Transverse colon (tissue), 4 donors: ENCODE measurements around the gene KLHDC9. TPM values are rescaled to one million over a fixed set of nuclear protein-coding genes. Genes with fewer than 3 reads are reported as not detected.

ENCODE experiments used
- DNase-seq: peaks from one replicate; pipeline ENCODE4 v3.0.0-alpha.2; 2019
- H3K27ac ChIP-seq, 4 donors: fragments of 200-600 bp; sonication (generic); 2 replicates each; pipeline ENCODE4 v1.5.1; 2016 to 2018; ENCODE audit warnings: inconsistent platforms in 4 of 4
- H3K27me3 ChIP-seq: fragments of 200-600 bp; sonication (generic); 2 replicates; pipeline ENCODE4 v1.5.1; 2017; ENCODE audit warnings: inconsistent platforms
- H3K36me3 ChIP-seq, 4 donors: fragments of 200-600 bp; sonication (generic); 2 replicates each; pipeline ENCODE4 v1.5.1; 2017 to 2019; ENCODE audit warnings: inconsistent platforms in 4 of 4
- H3K4me1 ChIP-seq, 4 donors: fragments of 200-600 bp; sonication (generic); 2 replicates each; pipeline ENCODE4 v1.5.1; 2017 to 2020; ENCODE audit warnings: inconsistent platforms in 4 of 4
- H3K4me3 ChIP-seq, 4 donors: fragments of 200-600 bp; sonication (generic); 1 replicate in 1 of 4; 2 replicates in 3 of 4; pipeline versions ENCODE4 v1.5.1 to v1.6.1; 2017 to 2019; ENCODE audit warnings: inconsistent platforms in 4 of 4
- H3K9me3 ChIP-seq, 2 donors: fragments of 200-600 bp; sonication (generic); 2 replicates each; pipeline ENCODE4 v1.5.1; 2017 to 2019; ENCODE audit warnings: inconsistent platforms in 2 of 2
- EP300 ChIP-seq: sonication (generic); formaldehyde crosslinking; IDR thresholded peaks from one replicate; pipeline ENCODE4 v1.6.1; 2017; ENCODE audit warnings: antibody characterized with exemption, low read depth
- POLR2A ChIP-seq: fragments of 450-650 bp; IDR thresholded peaks from one replicate; pipeline ENCODE4 v1.6.1; 2016; ENCODE audit warnings: antibody characterized with exemption, mild to moderate bottlenecking, moderate library complexity
- POLR2AphosphoS5 ChIP-seq, 3 donors: sonication (generic); formaldehyde crosslinking; IDR thresholded peaks; one replicate each; pipeline ENCODE4 v1.6.1; 2016; ENCODE audit warnings: antibody characterized with exemption in 3 of 3
- WGBS, 2 donors: methylation state at CpG; one replicate each; pipeline ENCODE4 v1.1.5; 2018; ENCODE audit warnings: low coverage in 1 of 2; 5-methylcytosine and 5-hydroxymethylcytosine counted together
- in situ Hi-C, 4 donors: fragments of 200-750 bp; cut with MboI; loops; one replicate each; pipeline versions ENCODE4 v1.15.0 to v1.15.1; 2017; ENCODE audit warnings: low sequenced_read_pairs in 3 of 4, low pct_ligation_motif_present in 1 of 4, low pct_unique_long_range_greater_than_20kb in 1 of 4
- intact Hi-C: fragments of 100-400 bp; cut with DNase I; formaldehyde crosslinking; loops from one replicate; pipeline ENCODE4 v1.15.1; 2023; ENCODE audit warnings: low total_unique reads
- total RNA-seq, 4 donors: library from RNA; depleted of rRNA; stranded (reverse); fragments of >200 nt; gene quantifications; one replicate each; pipeline ENCODE4 v1.1.0, GENCODE V29; 2016
- TF ChIP-seq, protein P1 (sequence below), 5 experiments: fragments of 200-600 bp in 3 of 5; fragments of 450-650 bp in 2 of 5; sonication (generic) in 3 of 5; IDR thresholded peaks; 1 replicate in 2 of 5; 2 replicates in 3 of 5; pipeline ENCODE4 v1.5.1; 2016 to 2017; ENCODE audit warnings: antibody characterized with exemption in 5 of 5, inconsistent platforms in 3 of 5, mild to moderate bottlenecking in 2 of 5, moderate library complexity in 1 of 5

The KLHDC9 gene
- total RNA-seq, 4 donors from 2014 or later = 0.80 to 16.9 (median 8.7) TPM; not detected in 1

DNA sequence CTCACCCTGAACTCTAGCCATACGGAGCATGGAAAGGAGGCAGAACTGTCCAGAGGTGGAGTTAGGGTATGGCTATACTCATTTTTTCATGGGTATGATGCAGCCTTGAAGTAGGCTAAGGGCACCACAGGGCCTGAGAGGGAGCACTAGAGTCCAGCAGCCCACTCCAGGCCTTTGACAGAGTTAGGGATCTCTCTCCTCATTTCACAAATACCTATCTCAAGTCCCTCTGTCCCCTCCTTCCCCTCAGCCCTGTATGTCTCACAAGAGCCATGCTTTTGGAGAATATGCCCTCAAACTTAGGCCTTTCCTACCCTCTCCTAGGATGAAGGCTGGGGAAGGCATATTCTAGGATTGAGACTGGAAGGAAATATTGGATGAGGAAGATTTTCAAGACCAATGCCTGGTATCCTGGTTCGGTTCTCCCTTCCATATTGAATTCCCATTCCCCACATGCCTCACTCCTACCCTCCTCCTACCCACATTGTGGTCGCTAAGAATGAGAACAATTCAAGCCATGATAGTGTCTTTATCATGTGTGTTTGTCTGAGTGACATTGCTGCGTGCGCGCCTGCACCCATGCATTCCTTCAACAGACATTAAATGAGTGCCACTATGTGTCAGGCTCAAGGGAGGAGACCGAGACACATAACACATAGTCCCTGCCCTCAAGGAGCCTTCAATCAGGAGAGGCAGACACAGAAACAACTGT, 6.2 kb upstream of the KLHDC9 start:
- peaks cover 0 to 21% (median 6%) of the 10 kb centered on the region in 4 donors for H3K4me1 ChIP-seq
- in situ Hi-C loops = loop anchor here in 2 of 4 donors (5.0 to 25.0 kb wide), 3 partner anchors 95 to 255 kb away; no protein-coding TSS in a partner anchor

DNA sequence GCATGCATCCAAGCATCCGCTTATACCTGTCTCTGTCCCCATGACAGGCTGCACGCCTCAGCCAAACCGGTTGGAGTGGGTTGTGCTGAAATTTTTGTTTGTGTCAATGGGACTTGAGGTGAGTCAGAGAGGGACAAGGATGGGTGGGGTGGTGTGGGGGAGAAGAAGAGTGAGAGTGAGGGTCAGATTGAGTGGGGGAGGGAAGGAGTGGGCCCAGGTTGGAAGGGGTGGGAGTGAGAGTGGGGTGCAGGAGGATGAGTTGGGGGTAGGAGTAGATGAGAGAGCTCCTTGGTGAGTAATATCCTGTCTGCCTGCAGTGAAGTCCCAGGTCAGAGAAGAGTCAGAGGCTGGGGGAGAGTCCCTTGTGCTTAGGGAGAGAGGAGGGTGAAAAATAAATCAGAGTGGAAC, 5.5 kb upstream of the KLHDC9 start:
- in situ Hi-C loops (loop anchor here in 2 of 4 donors (5.0 to 25.0 kb wide), 3 partner anchors 95 to 255 kb away; no protein-coding TSS in a partner anchor), intact Hi-C loops (no loop called here)
- no peaks in the 10 kb centered on the region for H3K36me3 ChIP-seq
- no peak for DNase-seq
- no peak overlapping the region for H3K4me3 ChIP-seq
- peaks cover 4 to 26% (median 11%) of the 10 kb centered on the region in 4 donors for H3K4me1 ChIP-seq
- TF ChIP-seq POLR2AphosphoS5 (IDR thresholded peaks at IDR 0.05) = no peak
- no peak for TF ChIP-seq EP300
- TF ChIP-seq POLR2A = no peak
- H3K9me3 ChIP-seq = no peaks in the 10 kb centered on the region
- 80% methylated on average over 3 of the region's 3 CpGs; no CpG with 5 or more reads in 1 of the 2 donors for WGBS, 2 donors
- no peak overlapping the region for H3K27ac ChIP-seq
- H3K27me3 ChIP-seq = no peaks in the 10 kb centered on the region

More for the DNA sequence above, 6.2 kb upstream of the KLHDC9 start:
- no peaks in the 10 kb centered on the region for H3K27me3 ChIP-seq
- H3K36me3 ChIP-seq = no peaks in the 10 kb centered on the region
- H3K27ac ChIP-seq = no peak overlapping the region
- intact Hi-C loops = no loop called here
- DNase-seq = no peak
- no peak overlapping the region for H3K4me3 ChIP-seq
- no peak for TF ChIP-seq POLR2AphosphoS5 (IDR thresholded peaks at IDR 0.05)
- TF ChIP-seq, protein P1, sequence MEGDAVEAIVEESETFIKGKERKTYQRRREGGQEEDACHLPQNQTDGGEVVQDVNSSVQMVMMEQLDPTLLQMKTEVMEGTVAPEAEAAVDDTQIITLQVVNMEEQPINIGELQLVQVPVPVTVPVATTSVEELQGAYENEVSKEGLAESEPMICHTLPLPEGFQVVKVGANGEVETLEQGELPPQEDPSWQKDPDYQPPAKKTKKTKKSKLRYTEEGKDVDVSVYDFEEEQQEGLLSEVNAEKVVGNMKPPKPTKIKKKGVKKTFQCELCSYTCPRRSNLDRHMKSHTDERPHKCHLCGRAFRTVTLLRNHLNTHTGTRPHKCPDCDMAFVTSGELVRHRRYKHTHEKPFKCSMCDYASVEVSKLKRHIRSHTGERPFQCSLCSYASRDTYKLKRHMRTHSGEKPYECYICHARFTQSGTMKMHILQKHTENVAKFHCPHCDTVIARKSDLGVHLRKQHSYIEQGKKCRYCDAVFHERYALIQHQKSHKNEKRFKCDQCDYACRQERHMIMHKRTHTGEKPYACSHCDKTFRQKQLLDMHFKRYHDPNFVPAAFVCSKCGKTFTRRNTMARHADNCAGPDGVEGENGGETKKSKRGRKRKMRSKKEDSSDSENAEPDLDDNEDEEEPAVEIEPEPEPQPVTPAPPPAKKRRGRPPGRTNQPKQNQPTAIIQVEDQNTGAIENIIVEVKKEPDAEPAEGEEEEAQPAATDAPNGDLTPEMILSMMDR (IDR thresholded peaks at IDR 0.05) = no peak
- TF ChIP-seq EP300 = no peak
- TF ChIP-seq POLR2A = no peak
- WGBS, 2 donors = 94 to 100% methylated on average over 5 to 7 of the region's 7 CpGs
- H3K9me3 ChIP-seq = no peaks in the 10 kb centered on the region

GRCh38 chr1:161094481-161094880, 3.7 kb upstream of the KLHDC9 start:
- Histone ChIP-seq H3K9me3 (no peaks in the 10 kb centered on the region), H3K4me1 (peaks cover 7 to 25% (median 11%) of the 10 kb centered on the region in 4 donors), H3K27ac (no peak overlapping the region), H3K27me3 (no peaks in the 10 kb centered on the region), H3K4me3 (no peak overlapping the region), H3K36me3 (no peaks in the 10 kb centered on the region)
- no peak for DNase-seq
- intact Hi-C loops (no loop called here), in situ Hi-C loops (loop anchor here in 2 of 4 donors (5.0 to 25.0 kb wide), 3 partner anchors 97 to 257 kb away; no protein-coding TSS in a partner anchor)
- WGBS, 2 donors = 89 to 97% methylated on average over 7 to 14 of the region's 14 CpGs
- no peak for TF ChIP-seq POLR2A
- TF ChIP-seq, protein P1 (IDR thresholded peaks at IDR 0.05) = no peak
- TF ChIP-seq EP300 = no peak
- TF ChIP-seq POLR2AphosphoS5 (IDR thresholded peaks at IDR 0.05) = no peak

DNA sequence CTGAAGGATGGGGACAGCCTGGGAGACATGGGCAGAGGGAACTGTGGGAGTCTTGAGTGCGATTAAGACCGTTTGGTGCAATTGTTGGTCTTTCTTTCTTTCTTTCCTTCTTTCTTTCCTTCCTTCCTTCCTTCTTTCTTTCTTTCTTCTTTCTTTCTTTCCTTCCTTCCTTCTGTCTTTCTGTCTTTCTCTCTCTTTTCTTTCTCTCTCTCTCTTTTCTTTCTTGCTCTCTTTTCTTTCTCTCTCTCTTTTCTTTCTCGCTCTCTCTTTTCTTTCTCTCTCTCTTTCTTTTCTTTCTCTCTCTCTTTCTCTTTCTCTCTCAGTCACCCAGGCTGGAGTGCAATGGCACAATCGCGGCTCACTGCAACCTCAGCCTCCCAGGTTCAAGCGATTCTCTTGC, 2.9 kb upstream of the KLHDC9 start:
- H3K36me3 ChIP-seq = no peaks in the 10 kb centered on the region
- H3K9me3 ChIP-seq = no peaks in the 10 kb centered on the region
- DNase-seq = no peak
- H3K27ac ChIP-seq = no peak overlapping the region
- intact Hi-C loops = loop anchor here (5.0 kb wide), 1 partner anchor 98 kb away; no protein-coding TSS in a partner anchor
- in situ Hi-C loops = loop anchor here in 3 of 4 donors (5.0 to 25.0 kb wide), 3 partner anchors 98 to 258 kb away; no protein-coding TSS in a partner anchor
- peaks cover 6 to 20% (median 9%) of the 10 kb centered on the region in 4 donors for H3K4me1 ChIP-seq
- WGBS, 2 donors = 88 to 91% methylated on average over 6 of the region's 6 CpGs
- TF ChIP-seq EP300 (no peak), POLR2AphosphoS5 (IDR thresholded peaks at IDR 0.05) (no peak), POLR2A (no peak)
- TF ChIP-seq, protein P1 (IDR thresholded peaks at IDR 0.05) = no peak
- no peak overlapping the region for H3K4me3 ChIP-seq
- no peaks in the 10 kb centered on the region for H3K27me3 ChIP-seq
